ENCODE results near the gene TNFRSF11A. TPM values are rescaled to one million over a fixed set of nuclear protein-coding genes. Genes with fewer than 3 reads are reported as not detected.

The TNFRSF11A gene
- total RNA-seq, 1 experiment from 2014 or later: 3.2 TPM

GRCh38 chr18:62403120-62403519 lies 78.0 kb downstream of the TNFRSF11A start:
- intact Hi-C loops (cut with micrococcal nuclease): no loop called here
- Histone ChIP-seq H3K4me3 (replicated peaks in 1 of 2; ENCODE audit: low read depth in 1 of 2, low read length in 2 of 2) (no peak overlapping the region), H3K9me3 (ENCODE audit: control insufficient read depth in 1 of 2, insufficient read depth in 1 of 2, low read depth in 1 of 2, low read length in 2 of 2) (no peaks in the 10 kb centered on the region), H3K27me3 (ENCODE audit: insufficient read depth, low read length) (no peaks in the 10 kb centered on the region), H3K9ac (ENCODE audit: low read length) (no peak overlapping the region), H3K27ac (ENCODE audit: low read depth, low read length) (no peak overlapping the region), H3K9me2 (ENCODE audit: insufficient read depth) (no peaks in the 10 kb centered on the region), H3K4me1 (ENCODE audit: control insufficient read depth in 1 of 2, insufficient read depth in 2 of 2, low read length in 2 of 2) (peaks cover 3 to 6% of the 10 kb centered on the region in 2 experiments; a peak in 3 of 4 replicates), H3K79me2 (ENCODE audit: insufficient read depth, low read length) (no peaks in the 10 kb centered on the region), H2AFZ (ENCODE audit: low read depth, low read length, poor library complexity, severe bottlenecking) (no peak overlapping the region), H4K20me1 (ENCODE audit: insufficient read depth) (no peaks in the 10 kb centered on the region), H3K4me2 (ENCODE audit: low read length) (no peak overlapping the region), H3K36me3 (ENCODE audit: control insufficient read depth in 1 of 2, insufficient read depth in 2 of 2, low read length in 2 of 2) (no peaks in the 10 kb centered on the region)
- ChIA-PET POLR2A (no interaction called here), CTCF (no interaction called here), RAD21 (ENCODE audit: low non-redundant PET in 1 of 2, low total read pairs in 2 of 2, uncharacterized antibody in 2 of 2, unreplicated experiment in 2 of 2) (no interaction called here)
- ATAC-seq (no peak), DNase-seq (ENCODE audit: low read depth, low spot score) (no peak)
- no TSS peak for BruUV-seq (replicated peaks)
- TF ChIP-seq RAD21 (IDR thresholded peaks at IDR 0.05; ENCODE audit: low read depth) (no peak), ZFX (IDR thresholded peaks at IDR 0.05) (no peak), REST (IDR thresholded peaks at IDR 0.05; ENCODE audit: low read depth) (no peak), YY1 (IDR thresholded peaks at IDR 0.05; ENCODE audit: extremely low read depth, insufficient replicate concordance, low read depth, low read length) (no peak), SP1 (IDR thresholded peaks at IDR 0.05; ENCODE audit: low read depth) (no peak), ZBTB33 (IDR thresholded peaks at IDR 0.05; ENCODE audit: extremely low read depth, insufficient replicate concordance, low read length) (no peak), CTCF (IDR thresholded peaks at IDR 0.05 in 2 of 3, conservative IDR thresholded peaks at IDR 0.05 in 1 of 3; ENCODE audit: borderline replicate concordance in 1 of 3, insufficient read depth in 1 of 3, low read depth in 2 of 3, low read length in 2 of 3) (no peak), JUND (IDR thresholded peaks at IDR 0.05) (no peak), EGR1 (IDR thresholded peaks at IDR 0.05; ENCODE audit: low read depth) (no peak), SIN3A (IDR thresholded peaks at IDR 0.05; ENCODE audit: low read depth) (no peak), ZNF274 (IDR thresholded peaks at IDR 0.05; ENCODE audit: low read depth, low read length) (no peak), SRF (IDR thresholded peaks at IDR 0.05; ENCODE audit: low read depth) (no peak), FOSL1 (IDR thresholded peaks at IDR 0.05; ENCODE audit: low read depth) (no peak), POLR2A (IDR thresholded peaks at IDR 0.05; ENCODE audit: borderline replicate concordance, extremely low read depth, insufficient read depth, insufficient read length) (no peak), ATF3 (IDR thresholded peaks at IDR 0.05) (no peak), CEBPB (IDR thresholded peaks at IDR 0.05; ENCODE audit: low read depth) (no peak), EZH2 (IDR thresholded peaks at IDR 0.05) (no peak), POLR2AphosphoS5 (IDR thresholded peaks at IDR 0.05; ENCODE audit: low read depth, low read length) (no peak)

All from HCT116 (cell line).